HG03280 (cell line): ENCODE data around the gene AKR1C1.
"Not testable (repeated sequence)": the region's sequence is repeated elsewhere in the genome, so short reads cannot be mapped to it uniquely, and the experiment has no call there.

Source experiments
- ATAC-seq: cut with Tn5 transposase; IDR thresholded peaks from one replicate; pipeline ENCODE4 v1.9.1; 2021; ENCODE audit warnings: mild to moderate bottlenecking, moderate library complexity; ENCODE audit not compliant: unreplicated experiment

The AKR1C1 gene

DNA sequence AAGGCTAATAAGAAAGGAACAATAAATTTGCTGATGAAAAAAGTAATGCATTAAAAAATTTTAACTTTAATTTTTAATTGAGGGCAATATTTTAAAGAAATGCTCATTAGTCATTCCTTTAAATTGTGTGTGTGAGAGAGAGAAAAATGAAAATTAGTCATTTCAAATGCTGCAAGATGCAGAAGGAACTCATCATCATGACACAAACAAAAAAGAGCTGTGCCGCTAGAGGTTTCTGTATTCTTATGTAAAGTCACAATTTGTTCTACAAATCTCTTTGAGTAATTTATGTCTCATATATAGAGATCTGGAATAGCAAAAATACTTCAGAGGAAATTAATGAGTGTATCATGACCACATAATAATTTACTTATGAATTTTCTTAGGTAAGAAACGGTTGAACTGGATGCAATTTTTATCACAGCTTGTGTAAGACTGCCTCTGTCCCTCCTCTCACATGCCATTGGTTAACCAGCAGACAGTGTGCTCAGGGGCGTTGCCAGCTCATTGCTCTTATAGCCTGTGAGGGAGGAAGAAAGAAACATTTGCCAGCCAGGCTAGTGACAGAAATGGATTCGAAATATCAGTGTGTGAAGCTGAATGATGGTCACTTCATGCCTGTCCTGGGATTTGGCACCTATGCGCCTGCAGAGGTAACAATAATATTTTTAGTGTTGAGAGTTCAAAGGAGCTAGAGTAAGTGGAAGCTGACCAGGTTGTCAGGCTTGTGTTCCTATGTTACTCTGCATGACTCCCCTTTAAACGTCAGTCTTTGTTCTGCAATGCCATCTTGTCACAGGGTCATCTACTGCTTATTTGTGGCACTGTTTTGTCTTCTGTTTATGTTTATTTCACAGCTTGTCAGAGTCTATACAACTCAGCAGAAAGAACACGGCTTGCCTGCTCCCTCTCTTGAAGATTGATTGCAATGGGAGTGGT, at the start of gene AKR1C1:
AKR1C1 (plus strand) TSS at position 540 of the 939 bp plus-strand sequence; CDS start at position 570, 30 bp downstream.
- not testable (repeated sequence) for ATAC-seq

DNA sequence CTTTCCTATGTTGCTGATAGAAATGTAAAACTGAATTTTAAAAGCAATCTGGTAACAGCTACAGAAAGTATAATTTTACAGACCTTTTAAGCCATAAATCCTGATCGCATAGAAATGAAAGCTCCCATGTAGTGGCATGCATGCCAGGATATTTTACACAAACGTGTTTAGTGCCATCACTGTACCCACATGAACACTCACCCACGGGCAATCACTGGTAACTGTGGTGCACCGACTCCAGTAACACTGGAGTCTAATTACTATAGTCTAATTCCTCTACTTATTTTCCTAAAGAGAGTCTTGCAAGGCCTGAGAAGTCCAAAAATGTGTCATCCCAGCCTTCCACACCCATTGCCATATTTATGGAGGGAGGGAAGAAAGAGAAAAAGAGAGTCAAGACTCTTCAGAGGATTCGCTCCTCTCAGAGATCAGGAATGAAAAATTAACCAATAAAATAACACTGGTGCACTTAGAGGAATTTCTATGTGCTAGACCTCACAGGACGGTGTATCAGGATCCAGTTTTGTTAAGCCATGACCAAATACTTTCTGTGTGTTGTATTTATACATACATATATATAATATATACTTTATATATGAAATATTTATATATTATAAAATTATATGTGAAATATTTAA, 48.9 kb upstream of the AKR1C1 start:
- ATAC-seq, result no peak

DNA sequence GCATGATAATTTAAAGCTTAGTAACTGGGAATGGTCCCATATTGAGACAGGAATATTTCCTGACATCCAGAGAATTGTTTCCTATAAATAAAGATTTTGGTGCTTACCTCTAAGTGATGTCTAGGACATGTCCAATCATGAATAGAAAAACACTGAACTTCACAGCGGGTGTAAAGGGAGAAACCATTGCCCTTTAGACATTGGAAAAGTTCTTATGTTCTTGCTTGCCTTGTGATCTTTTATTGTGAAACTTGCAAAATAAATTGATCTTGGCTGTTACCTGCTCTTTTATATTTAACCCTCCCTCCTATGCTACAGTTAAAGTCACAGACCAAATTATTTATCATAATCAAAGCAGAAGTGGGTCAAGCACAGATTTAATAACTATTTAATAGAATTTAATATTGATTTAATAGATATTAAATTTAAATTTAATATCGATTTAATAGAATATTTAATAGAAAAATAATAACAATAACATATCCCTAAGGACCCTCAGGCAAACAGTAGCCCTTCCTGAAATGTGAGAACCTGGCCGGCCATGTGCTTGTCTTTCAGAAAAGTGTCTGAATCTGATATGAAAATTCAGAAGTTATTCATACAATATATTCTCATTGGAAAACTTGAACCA, 47.0 kb upstream of the AKR1C1 start:
- ATAC-seq, result no peak

DNA sequence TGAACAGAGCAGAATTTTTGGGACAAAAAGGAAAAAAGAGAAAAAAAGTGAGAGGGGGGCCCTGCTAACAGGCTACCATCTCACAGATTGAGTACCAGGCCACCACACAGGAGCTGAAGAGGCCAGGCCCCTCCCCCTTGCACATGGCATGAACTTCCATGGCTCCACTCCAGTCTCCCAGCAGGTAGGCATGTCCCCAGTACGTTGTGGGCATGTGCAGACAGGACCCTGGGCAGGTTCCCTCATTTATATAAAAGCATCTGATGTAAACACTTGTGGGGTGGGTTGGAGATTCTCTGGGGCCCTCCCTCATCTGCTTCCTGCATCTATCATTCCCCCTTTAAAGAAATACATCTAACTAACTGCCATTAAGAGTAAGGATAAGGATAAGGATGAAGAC, 45.0 kb upstream of the AKR1C1 start:
- no peak for ATAC-seq

DNA sequence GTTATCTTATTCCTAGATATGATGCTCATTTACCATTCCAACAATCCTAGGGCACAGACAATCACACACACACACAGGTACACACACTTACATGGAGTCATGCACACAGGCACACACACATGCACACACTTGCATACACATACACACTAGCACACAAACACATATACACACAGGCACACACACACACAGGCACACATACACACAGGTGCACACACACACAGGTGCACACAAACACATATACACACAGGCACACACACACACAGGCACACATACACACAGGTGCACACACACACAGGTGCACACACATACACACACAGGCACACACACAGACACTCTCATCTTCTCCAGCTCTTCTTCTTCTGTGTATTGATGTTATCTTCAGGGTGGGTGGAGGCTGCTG, 38.7 kb upstream of the AKR1C1 start:
- not testable (repeated sequence) for ATAC-seq

DNA sequence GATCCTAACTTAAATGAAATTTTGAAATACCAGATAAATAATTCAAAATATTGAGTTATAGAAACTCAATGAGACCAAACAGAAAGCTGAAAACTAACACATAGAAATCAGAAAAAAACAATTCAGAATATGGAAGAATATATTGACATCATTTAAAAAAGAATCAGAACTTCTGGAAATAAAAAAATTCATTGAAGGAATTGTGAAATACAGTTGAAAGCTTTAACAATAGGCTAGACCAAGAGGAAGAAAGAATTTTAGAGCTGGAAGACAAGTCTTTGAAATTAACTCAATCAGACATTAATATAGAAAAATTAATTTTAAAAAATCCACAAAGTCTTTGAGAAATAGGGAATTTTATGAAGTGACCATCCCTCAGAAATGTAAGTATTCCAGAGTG, 36.8 kb upstream of the AKR1C1 start:
- ATAC-seq, result no peak

DNA sequence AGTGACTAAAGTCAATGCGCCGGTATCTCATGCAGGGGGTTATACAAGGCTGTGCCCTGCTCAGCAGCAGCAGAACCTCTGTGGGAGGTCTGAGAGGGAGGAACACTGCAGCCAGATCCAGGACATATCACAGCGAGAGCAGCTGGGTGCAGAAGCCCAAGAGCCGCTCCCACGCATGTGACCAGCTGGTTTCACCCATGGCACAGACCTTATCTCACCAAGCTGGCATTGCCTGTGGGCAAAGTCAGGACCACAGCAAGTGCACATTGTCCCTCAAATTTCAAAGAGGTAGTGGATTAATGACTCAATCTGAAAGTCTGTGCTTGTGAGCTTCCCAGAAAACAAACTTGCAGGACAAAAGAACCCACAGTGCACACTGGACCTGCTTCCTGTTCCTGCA, 31.6 kb upstream of the AKR1C1 start:
- ATAC-seq, result no peak

DNA sequence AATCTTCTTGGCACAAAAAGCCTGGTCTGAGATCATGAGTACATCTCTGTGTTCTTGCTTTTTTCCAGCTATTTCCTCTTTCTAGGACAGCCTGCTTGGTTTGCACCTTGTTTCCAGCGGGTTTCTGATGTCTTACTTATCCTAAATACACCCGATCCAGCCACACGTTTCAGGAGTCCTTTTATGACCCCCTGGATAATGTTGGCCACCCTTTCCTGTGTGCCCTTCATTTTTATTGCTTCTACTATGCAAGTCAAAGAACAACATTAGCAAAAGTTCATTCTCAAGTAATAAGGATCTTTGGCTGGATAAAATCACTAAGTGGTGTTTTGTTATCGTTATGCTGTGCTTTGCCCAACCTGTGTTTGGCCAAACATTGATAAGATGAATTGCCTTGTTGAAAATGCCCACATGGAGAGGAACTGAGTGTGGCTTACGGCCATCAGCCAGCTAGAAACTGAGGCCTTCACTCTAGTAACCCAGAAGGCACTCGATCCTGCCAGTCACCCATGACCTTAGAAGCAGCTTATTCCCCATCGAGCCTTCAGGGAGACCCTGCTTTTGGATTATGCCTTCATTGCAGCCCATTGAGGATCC, 28.7 kb upstream of the AKR1C1 start:
- no peak for ATAC-seq

DNA sequence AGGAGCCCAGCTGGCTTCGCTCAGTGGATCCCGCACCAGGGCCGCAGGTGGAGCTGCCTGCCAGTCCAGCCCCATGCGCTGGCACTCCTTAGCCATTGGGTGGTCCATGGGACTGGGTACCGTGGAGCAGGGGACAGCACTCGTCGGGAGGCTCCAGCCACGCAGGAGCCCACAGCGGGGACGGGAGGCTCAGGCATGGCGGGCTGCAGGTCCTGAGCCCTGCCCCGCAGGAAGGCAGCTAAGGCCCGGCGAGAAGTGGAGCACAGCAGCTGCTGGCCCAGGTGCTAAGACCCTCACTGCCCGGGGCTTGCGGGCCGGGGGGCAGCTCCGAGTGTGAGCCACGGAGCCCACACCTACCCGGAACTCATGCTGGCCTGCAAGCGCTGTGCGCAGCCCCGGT, 25.9 kb upstream of the AKR1C1 start:
- no peak for ATAC-seq

DNA sequence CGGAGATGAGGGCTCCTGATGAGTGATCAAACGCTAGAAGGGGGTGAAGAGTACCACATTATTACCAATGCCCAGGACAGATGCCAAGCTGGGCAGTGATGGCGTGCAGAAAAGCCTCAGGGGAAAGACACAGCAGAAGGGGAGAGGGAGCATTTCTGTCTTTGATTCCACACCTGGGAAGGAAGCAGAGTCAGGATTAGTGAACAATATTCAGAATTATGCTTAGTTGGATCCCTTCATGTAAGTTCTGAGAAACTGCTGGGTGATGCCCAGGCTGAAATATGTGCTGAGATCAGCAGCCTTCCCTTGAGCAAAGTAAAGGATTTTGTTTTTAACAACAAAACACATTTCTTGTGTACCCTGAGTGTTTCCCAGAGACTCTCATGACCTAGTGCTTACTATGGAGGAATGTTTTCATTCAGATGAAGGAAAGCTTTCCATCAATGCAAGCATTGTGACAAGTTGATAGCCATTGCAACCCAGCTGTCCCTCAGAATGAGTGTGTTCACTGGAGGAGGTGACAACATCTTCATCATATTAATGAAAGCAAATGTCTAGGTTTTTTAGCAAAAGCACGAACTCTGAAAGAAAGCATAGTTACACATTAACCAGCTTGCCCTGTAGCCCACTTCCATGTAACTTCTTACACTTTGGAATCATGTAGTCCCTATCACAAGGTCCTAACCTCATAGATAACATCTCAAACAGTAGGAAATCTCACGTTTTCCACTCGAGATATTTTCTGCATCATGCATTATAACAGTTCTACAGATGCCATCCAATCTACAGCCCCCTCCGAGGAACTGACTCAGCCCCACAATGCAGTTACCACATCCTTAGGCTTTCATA, 23.8 kb upstream of the AKR1C1 start:
- ATAC-seq, result no peak

DNA sequence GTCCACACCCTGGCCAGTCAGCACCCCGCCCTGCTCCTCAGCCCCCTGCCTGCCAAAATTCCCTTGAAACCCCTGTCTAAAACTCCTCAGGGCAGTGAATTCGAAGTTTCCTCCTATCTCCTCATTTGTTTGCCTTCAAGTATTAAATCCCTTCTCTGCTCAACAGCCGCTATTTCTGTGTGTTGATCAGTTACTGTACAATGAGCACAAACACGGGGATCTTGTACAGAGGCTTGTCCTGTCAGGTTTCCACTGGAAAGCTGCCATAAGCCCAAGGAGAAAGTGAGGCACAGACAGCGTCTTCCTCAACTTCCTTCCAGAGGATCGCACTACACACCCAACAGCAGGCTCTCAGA, 23.2 kb upstream of the AKR1C1 start:
- not testable (repeated sequence) for ATAC-seq

DNA sequence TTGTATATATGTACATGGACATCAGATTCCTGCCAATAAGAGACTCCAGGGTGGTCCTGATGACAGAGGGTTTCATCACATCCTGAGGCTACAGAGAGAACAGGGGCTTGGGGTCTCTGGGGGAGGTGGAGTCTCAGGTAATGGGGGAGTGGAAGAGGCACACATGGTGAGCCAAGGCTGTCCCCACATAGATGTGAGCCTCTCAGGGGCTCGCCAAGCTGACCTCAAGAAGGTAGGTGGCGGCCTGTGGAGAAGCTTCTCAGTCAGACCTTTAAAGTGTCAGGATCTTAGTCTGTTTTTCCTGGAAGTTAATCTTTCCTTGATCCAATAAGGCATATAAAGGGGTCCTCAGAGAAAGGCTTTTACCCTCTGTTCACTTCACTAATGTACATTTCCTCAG, 22.3 kb upstream of the AKR1C1 start:
- not testable (repeated sequence) for ATAC-seq

DNA sequence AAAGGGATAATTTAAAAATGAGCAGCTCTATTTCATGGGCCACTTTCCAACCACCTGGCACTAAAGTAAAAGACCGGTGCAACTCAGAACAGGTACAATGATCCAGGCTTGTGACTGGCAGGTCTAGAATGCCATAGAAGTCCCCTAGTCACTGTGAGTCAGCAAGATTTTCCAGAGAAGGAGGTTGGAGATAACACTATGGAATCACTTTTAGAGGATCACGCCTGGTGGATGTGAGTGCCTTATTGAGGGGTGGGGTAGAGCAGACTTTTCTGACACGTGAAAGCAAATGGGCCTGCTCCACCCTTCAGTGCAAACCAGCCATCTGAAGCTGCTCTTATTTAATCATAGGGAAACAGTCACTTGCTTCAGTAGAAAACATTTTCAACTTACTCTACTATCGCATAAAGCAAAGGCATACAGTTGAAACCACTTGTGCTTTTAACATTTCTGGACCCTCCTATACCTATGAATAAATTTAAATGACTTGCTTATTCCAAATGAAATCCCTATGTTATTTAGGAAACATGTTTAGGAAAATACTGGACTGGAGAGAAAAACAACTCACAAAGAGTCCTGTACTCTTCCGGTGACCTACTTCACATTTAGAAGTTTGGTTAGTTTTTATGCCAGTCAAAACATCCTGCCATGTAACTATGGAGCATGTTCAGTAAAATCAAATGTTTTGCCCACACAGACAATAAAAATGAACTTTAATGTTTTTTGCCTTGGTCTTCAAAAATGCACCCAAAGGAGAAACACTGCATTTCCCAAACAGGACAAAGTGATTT, 21.5 kb upstream of the AKR1C1 start:
- no peak for ATAC-seq

DNA sequence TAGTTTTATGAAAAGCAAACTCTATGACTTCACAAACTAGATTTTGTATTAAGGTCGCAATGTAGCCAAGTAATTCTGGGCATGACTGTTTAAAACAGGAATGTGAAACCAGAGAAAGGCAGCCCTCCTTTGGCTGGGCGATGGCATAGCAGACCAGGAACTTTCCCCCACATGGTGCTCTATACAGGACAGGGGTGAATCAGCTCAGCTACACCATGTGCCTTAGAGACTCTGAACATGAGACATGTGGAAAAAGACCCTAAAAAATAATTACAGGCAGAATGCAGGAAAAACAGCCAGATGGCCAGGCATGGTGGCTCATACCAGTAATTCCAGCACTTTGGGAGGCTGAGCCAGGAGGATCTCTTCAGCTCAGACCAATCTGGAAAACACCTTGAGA, 20.3 kb upstream of the AKR1C1 start:
- not testable (repeated sequence) for ATAC-seq

DNA sequence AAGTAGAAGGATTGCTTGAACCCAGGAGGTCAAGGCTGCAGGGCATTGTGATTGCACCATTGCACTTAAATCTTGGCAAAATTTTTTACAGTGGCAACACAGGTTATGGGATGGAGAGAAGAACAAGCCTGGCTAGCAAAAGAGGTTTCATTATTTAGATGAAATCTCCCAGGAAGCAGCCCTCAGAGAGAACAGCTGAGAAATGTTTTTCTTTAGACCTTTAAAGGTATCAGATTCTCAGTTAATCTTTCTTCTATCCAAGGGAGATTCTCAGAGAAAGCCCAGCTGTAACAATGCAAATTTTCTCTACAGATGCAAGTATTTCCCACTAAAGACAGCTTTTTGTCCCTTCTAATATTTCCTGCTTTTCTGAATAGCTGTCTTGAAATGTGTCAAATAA, 19.8 kb upstream of the AKR1C1 start:
- not testable (repeated sequence) for ATAC-seq

DNA sequence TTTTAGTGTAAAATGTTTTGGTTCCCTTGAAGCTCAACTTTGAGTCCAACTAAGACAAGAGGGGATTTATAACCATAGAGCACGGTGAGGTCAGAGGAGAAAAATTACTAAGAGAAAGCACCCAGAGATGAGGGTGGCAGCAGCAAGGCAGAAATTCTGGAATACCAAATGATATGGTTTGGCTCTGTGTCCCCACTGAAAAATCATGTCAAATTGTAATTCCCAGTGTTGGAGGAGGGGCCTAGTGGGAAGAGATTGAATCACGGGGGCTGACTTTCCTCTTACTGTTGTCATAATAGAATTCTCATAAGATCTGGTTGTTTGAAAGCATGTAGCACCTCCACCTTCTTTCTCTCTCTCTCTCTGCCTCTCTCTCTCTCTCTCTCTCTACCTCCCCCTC, 19.4 kb upstream of the AKR1C1 start:
- no peak for ATAC-seq

DNA sequence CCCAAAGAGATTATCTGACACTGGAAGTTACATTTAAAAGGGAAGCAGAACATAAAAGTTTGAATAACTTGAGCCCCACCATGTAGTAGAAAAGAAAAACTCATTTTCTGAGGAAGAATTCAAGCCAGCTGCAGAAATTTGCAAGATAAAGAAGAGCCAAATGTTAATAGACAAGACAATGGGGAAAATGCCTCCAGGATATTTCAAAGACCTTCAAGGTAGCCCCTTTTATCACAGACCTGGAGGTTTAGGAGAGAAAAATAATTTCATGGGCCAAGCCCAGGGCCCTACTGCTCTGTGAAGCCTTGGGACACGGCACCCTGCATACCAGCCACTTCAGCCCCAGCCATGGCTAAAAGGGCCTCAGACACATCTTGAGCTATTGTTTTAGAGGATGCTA, 18.4 kb upstream of the AKR1C1 start:
- no peak for ATAC-seq

DNA sequence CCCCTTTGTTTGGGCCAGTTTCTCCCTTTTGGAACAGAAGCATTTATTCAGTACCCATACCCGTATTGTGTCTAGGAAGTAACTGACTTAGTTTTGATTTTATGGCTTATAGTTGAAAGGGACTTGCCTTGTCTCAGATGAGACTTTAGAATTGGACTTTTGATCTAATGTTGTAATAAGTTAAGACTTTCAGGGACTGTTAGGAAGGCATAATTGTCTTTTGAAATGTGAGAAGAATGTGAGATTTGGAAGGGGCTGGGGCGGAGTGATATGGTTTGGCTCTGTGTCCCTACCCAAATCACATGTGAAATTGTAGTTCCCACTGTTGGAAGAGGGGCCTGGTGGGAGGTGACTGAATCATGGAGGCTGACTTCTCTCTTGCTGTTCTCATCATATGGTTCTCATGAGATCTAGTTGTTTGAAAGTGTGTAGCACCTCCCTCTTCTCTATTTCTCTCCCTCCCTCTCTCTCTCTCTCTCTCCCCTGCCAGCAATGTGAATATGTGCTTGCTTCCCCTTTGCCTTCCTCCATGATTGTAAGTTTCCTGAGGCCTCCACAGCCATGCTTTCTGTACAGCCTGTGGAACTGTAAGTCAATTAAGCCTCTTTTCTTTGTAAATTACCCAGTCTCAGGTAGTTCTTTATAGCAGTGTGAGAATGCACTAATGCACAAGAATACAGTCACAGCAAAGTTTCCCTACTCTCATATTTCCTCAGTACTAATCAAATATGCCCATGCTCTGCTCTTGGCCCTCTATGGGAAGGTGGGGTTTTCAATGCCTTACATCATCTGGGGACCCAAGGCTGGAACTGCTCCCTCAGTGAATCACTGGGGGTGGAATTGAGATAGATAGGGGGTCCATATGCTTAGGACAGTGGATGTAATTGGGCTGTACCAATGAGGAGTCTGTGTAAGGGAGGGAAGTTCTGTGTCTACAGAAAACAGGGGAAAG, 17.2 kb upstream of the AKR1C1 start:
- ATAC-seq, result no peak
